ENCODE data around the gene ANKRD27. TPM values are rescaled to one million over a fixed set of nuclear protein-coding genes. Genes with fewer than 3 reads are reported as not detected.
"Not testable (repeated sequence)": the region's sequence is repeated elsewhere in the genome, so short reads cannot be mapped to it uniquely, and the experiment has no call there.

Gene ANKRD27
- total RNA-seq, 2 experiments from 2014 or later, result 16.5 to 17.6 TPM

DNA sequence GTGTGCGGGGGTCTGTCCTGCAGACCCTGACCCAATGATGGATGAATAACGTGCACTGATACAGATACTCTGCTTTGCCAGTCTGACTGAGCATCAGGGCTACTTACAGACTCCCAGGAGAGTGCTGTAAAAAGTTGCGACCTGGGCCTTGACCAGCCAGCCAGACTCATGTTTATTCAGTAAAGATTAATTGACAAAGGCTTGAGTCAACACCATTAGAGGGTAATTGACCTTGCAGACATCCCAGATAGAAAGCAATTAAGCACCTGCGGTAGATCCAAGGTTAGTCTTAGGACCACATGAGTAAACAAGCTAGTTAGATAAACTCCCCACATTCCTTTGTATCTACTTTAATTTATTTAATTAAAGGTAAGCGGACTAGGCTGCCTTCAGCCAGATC is 27.0 kb upstream of the ANKRD27 start:
- peaks cover 3% of the 10 kb centered on the region for H3K9me3 Mint-ChIP-seq
- no peaks in the 10 kb centered on the region for H3K4me1 ChIP-seq (ENCODE audit: insufficient read depth, low read length)
- intact Hi-C loops (cut with DNase I, micrococcal nuclease), result no loop called here
- ChIA-PET CTCF (no interaction called here), POLR2A (interaction anchor here (1.5 kb wide), 1 partner anchor 10 kb away, joined by 4 read pairs; the partner anchor contains the start of gene NUDT19)
- no peaks in the 10 kb centered on the region for H3K27me3 Mint-ChIP-seq
- DNase-seq (no peak), ATAC-seq (ENCODE audit: poor library complexity) (no peak)
- peaks cover 32% of the 10 kb centered on the region for H3K4me1 Mint-ChIP-seq (ENCODE audit: low read depth)
- H3K4me3 ChIP-seq (ENCODE audit: low read length), result no peak overlapping the region
- H3K27me3 ChIP-seq (ENCODE audit: control insufficient read depth in 1 of 2, insufficient read depth in 2 of 2, low read length in 2 of 2), result no peaks in the 10 kb centered on the region
- H3K9me3 ChIP-seq (ENCODE audit: control insufficient read depth in 1 of 2, insufficient read depth in 1 of 2, low read length in 2 of 2), result peaks cover 11 to 25% of the 10 kb centered on the region in 2 experiments
- peaks cover 24% of the 10 kb centered on the region for H3K36me3 ChIP-seq (ENCODE audit: insufficient read depth, low read length)
- H3K36me3 Mint-ChIP-seq (ENCODE audit: low read depth), result peaks cover 89% of the 10 kb centered on the region
- H3K4me3 Mint-ChIP-seq, result no peak overlapping the region
- TF ChIP-seq, protein P1, sequence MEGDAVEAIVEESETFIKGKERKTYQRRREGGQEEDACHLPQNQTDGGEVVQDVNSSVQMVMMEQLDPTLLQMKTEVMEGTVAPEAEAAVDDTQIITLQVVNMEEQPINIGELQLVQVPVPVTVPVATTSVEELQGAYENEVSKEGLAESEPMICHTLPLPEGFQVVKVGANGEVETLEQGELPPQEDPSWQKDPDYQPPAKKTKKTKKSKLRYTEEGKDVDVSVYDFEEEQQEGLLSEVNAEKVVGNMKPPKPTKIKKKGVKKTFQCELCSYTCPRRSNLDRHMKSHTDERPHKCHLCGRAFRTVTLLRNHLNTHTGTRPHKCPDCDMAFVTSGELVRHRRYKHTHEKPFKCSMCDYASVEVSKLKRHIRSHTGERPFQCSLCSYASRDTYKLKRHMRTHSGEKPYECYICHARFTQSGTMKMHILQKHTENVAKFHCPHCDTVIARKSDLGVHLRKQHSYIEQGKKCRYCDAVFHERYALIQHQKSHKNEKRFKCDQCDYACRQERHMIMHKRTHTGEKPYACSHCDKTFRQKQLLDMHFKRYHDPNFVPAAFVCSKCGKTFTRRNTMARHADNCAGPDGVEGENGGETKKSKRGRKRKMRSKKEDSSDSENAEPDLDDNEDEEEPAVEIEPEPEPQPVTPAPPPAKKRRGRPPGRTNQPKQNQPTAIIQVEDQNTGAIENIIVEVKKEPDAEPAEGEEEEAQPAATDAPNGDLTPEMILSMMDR (IDR thresholded peaks at IDR 0.05), result no peak
- no peak overlapping the region for H3K27ac ChIP-seq (ENCODE audit: low read depth in 1 of 2, low read length in 2 of 2)
- no peak overlapping the region for H3K27ac Mint-ChIP-seq

DNA sequence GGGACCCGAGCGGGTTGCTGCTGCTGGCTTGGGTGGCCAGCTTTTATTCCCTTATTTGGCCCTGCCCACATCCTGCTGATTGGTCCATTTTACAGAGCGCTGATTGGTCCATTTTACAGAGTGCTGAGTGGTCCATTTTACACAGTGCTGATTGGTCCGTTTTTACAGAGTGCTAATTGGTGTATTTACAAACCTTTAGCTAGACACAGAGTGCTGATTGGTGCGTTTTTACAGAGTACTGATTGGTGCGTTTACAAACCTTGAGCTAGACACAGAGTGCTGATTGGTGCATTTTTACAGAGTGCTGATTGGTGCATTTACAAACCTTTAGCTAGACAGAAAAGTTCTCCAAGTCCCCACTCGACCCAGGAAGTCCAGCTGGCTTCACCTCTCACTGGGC is 25.1 kb upstream of the ANKRD27 start:
- ChIA-PET CTCF (interaction anchor here (0.6 kb wide), 1 partner anchor 483 kb away, joined by 4 read pairs; no protein-coding TSS in a partner anchor), POLR2A (interaction anchor here (1.2 kb wide), 1 partner anchor 24 kb away, joined by 5 read pairs; no protein-coding TSS in a partner anchor)
- not testable (repeated sequence) for DNase-seq

DNA sequence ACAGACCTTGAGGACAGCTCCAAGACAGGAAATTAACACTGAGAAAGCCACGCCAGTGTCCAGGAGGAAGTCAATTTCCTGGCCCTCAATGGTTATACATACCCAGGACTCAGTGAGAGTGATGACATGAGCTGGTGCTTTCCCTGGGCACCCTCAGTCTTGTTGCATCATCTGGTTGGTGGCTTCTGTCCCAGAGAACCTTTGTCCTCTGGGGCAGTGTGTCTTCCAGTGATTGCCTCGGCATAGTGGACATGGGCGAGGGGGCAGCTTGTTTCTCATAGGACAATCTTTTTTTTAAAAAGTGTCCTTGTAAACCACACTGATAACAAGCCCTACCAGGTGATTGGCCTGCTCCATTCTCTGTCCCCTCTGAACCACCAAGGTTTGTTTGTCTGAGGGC is 21.8 kb upstream of the ANKRD27 start:
- ATAC-seq (ENCODE audit: poor library complexity); H3K27ac Mint-ChIP-seq; H3K27me3 Mint-ChIP-seq; H3K4me3 ChIP-seq (ENCODE audit: low read length); POLR2A ChIA-PET; CTCF ChIA-PET; H3K27me3 ChIP-seq (ENCODE audit: control insufficient read depth in 1 of 2, insufficient read depth in 2 of 2, low read length in 2 of 2); H3K4me3 Mint-ChIP-seq; H3K9me3 Mint-ChIP-seq; H3K9me3 ChIP-seq (ENCODE audit: control insufficient read depth in 1 of 2, insufficient read depth in 1 of 2, low read length in 2 of 2); H3K27ac ChIP-seq (ENCODE audit: low read depth in 1 of 2, low read length in 2 of 2): not testable (repeated sequence)
- peaks cover 25% of the 10 kb centered on the region for H3K36me3 ChIP-seq (ENCODE audit: insufficient read depth, low read length)
- DNase-seq, result peak in 2 of 14 experiments; percentile 34 to 37
- intact Hi-C loops (cut with DNase I, micrococcal nuclease), result loop anchor here in 1 of 2 experiments (10.0 kb wide), 1 partner anchor 48 kb away; no protein-coding TSS in a partner anchor
- H3K36me3 Mint-ChIP-seq (ENCODE audit: low read depth), result peaks cover 80% of the 10 kb centered on the region
- peaks cover 34% of the 10 kb centered on the region for H3K4me1 ChIP-seq (ENCODE audit: insufficient read depth, low read length)
- peaks cover 68% of the 10 kb centered on the region for H3K4me1 Mint-ChIP-seq (ENCODE audit: low read depth)

More for the DNA sequence above, 25.1 kb upstream of the ANKRD27 start:
- H3K4me1 Mint-ChIP-seq (ENCODE audit: low read depth), result peaks cover 47% of the 10 kb centered on the region
- peaks cover 11 to 25% of the 10 kb centered on the region in 2 experiments for H3K9me3 ChIP-seq (ENCODE audit: control insufficient read depth in 1 of 2, insufficient read depth in 1 of 2, low read length in 2 of 2)
- ATAC-seq (ENCODE audit: poor library complexity); H3K27ac Mint-ChIP-seq; H3K9me3 Mint-ChIP-seq; H3K4me3 ChIP-seq (ENCODE audit: low read length); H3K4me1 ChIP-seq (ENCODE audit: insufficient read depth, low read length); H3K27me3 Mint-ChIP-seq; H3K27me3 ChIP-seq (ENCODE audit: control insufficient read depth in 1 of 2, insufficient read depth in 2 of 2, low read length in 2 of 2); intact Hi-C loops (cut with DNase I, micrococcal nuclease); H3K27ac ChIP-seq (ENCODE audit: low read depth in 1 of 2, low read length in 2 of 2): not testable (repeated sequence)
- H3K4me3 Mint-ChIP-seq, result peak overlapping the region; percentile 11
- H3K36me3 ChIP-seq (ENCODE audit: insufficient read depth, low read length), result peaks cover 29% of the 10 kb centered on the region
- peaks cover 92% of the 10 kb centered on the region for H3K36me3 Mint-ChIP-seq (ENCODE audit: low read depth)

DNA sequence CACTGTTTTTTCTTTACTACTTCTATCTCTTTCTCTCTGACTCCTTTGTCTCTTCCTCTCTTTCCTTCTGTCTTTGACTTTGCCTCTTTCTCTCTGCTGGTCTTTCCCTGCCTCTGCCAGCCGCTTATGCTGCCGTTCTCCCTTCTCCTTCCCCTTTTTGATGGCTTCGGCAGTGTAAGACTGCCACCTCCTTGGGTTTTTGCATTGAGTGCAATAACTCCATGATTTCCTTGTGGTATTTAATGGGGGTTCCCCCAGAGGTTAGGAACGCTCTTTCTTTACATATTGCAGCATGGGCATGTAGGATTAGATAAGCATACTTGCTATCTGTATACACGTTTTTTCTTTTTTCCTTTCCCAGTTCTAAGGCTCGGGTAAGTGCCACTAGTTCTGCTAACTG is 20.5 kb upstream of the ANKRD27 start:
- H3K4me3 ChIP-seq (ENCODE audit: low read length); ATAC-seq (ENCODE audit: poor library complexity): not testable (repeated sequence)
- peaks cover 68% of the 10 kb centered on the region for H3K36me3 Mint-ChIP-seq (ENCODE audit: low read depth)

DNA sequence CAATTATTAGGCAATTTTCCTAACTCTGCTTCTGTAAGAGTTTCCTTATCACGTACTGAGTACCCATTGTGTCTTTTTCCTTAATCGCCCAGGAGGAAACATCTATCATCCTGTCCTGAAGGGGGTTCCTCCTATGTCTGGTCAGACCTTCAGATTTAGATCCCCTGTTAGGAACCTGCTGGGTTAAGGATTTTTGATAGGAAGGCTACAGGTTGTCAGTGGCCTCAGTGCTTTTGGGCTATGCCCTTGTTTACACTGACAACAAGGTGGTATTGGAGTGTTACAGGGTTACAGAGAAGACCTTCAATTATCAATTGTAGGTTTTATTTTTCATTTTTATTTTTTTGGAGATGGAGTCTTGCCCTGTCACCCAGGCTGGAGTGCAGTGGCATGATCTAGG is 19.9 kb upstream of the ANKRD27 start:
- H3K27me3 ChIP-seq (ENCODE audit: control insufficient read depth in 1 of 2, insufficient read depth in 2 of 2, low read length in 2 of 2); H3K4me3 ChIP-seq (ENCODE audit: low read length): not testable (repeated sequence)

More for the DNA sequence above, 20.5 kb upstream of the ANKRD27 start:
- Histone ChIP-seq H3K36me3 (ENCODE audit: insufficient read depth, low read length) (peaks cover 25% of the 10 kb centered on the region), H3K4me1 (ENCODE audit: insufficient read depth, low read length) (peaks cover 46% of the 10 kb centered on the region)
- H3K27me3 Mint-ChIP-seq; H3K9me3 ChIP-seq (ENCODE audit: control insufficient read depth in 1 of 2, insufficient read depth in 1 of 2, low read length in 2 of 2); H3K27me3 ChIP-seq (ENCODE audit: control insufficient read depth in 1 of 2, insufficient read depth in 2 of 2, low read length in 2 of 2); H3K9me3 Mint-ChIP-seq; H3K27ac ChIP-seq (ENCODE audit: low read depth in 1 of 2, low read length in 2 of 2); CTCF ChIA-PET; POLR2A ChIA-PET: not testable (repeated sequence)
- intact Hi-C loops (cut with DNase I, micrococcal nuclease), result loop anchor here in 1 of 2 experiments (10.0 kb wide), 1 partner anchor 49 kb away; no protein-coding TSS in a partner anchor
- peak overlapping the region; percentile 70 for H3K4me3 Mint-ChIP-seq
- peak overlapping the region; percentile 15 for H3K27ac Mint-ChIP-seq
- H3K4me1 Mint-ChIP-seq (ENCODE audit: low read depth), result peaks cover 70% of the 10 kb centered on the region
- DNase-seq, result peak in 1 of 14 experiments; percentile 31

DNA sequence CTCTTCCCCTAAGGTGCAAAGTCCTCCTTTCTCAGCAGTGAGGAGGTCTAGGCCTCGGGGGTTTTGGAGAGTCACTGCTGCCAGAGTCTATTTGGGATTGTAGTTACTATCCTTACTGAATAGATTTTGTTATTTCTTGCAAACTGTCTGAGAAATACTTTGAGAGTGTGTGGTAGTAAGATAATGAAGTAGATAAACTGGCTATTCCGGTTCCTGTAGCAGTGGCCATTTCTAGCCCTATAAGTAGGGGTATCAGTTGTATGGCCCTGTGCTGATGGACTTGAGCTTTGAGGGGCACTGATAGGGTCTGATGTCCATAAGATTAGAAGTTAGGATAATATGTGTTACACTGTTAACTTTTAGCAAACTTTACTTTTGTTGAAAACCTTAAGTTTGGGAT is 19.3 kb upstream of the ANKRD27 start:
- H3K4me3 ChIP-seq (ENCODE audit: low read length), result peak overlapping the region; percentile 30
- POLR2A ChIA-PET, result interaction anchor here (1.1 to 1.9 kb wide), 2 partner anchors 19 to 466 kb away, joined by 3 to 15 read pairs; partner anchors contain the start of genes ANKRD27 and RGS9BP
- ATAC-seq (ENCODE audit: poor library complexity); H3K27me3 ChIP-seq (ENCODE audit: control insufficient read depth in 1 of 2, insufficient read depth in 2 of 2, low read length in 2 of 2); H3K27ac ChIP-seq (ENCODE audit: low read depth in 1 of 2, low read length in 2 of 2); DNase-seq; H3K27me3 Mint-ChIP-seq; CTCF ChIA-PET; H3K9me3 ChIP-seq (ENCODE audit: control insufficient read depth in 1 of 2, insufficient read depth in 1 of 2, low read length in 2 of 2); H3K9me3 Mint-ChIP-seq: not testable (repeated sequence)
- H3K4me1 ChIP-seq (ENCODE audit: insufficient read depth, low read length), result peaks cover 47% of the 10 kb centered on the region
- H3K4me3 Mint-ChIP-seq, result peak overlapping the region; percentile 96
- H3K4me1 Mint-ChIP-seq (ENCODE audit: low read depth), result peaks cover 70% of the 10 kb centered on the region
- intact Hi-C loops (cut with DNase I, micrococcal nuclease), result loop anchor here (5.0 to 10.0 kb wide), 3 partner anchors 50 to 283 kb away; partner anchors contain the start of gene PDCD5 (in 1 of the 2)
- peaks cover 56% of the 10 kb centered on the region for H3K36me3 Mint-ChIP-seq (ENCODE audit: low read depth)
- H3K36me3 ChIP-seq (ENCODE audit: insufficient read depth, low read length), result peaks cover 17% of the 10 kb centered on the region
- H3K27ac Mint-ChIP-seq, result peak overlapping the region; percentile 80

More for the DNA sequence above, 19.9 kb upstream of the ANKRD27 start:
- H3K4me1 ChIP-seq (ENCODE audit: insufficient read depth, low read length), result peaks cover 47% of the 10 kb centered on the region
- DNase-seq; ATAC-seq (ENCODE audit: poor library complexity); POLR2A ChIA-PET; CTCF ChIA-PET; H3K9me3 Mint-ChIP-seq; H3K9me3 ChIP-seq (ENCODE audit: control insufficient read depth in 1 of 2, insufficient read depth in 1 of 2, low read length in 2 of 2); H3K27ac ChIP-seq (ENCODE audit: low read depth in 1 of 2, low read length in 2 of 2); H3K27me3 Mint-ChIP-seq: not testable (repeated sequence)
- intact Hi-C loops (cut with DNase I, micrococcal nuclease), result loop anchor here (5.0 to 10.0 kb wide), 3 partner anchors 50 to 282 kb away; partner anchors contain the start of gene PDCD5 (in 1 of the 2)
- H3K4me1 Mint-ChIP-seq (ENCODE audit: low read depth), result peaks cover 73% of the 10 kb centered on the region
- H3K4me3 Mint-ChIP-seq, result peak overlapping the region; percentile 96
- H3K36me3 ChIP-seq (ENCODE audit: insufficient read depth, low read length), result peaks cover 22% of the 10 kb centered on the region
- H3K36me3 Mint-ChIP-seq (ENCODE audit: low read depth), result peaks cover 61% of the 10 kb centered on the region
- H3K27ac Mint-ChIP-seq, result peak overlapping the region; percentile 80

Measured in CD4-positive, alpha-beta T cell (primary cell).